Measurements from ENCODE around the gene TRPM1. TPM values are rescaled to one million over a fixed set of nuclear protein-coding genes. Genes with fewer than 3 reads are reported as not detected.

The TRPM1 gene
- total RNA-seq, 1 donor from 2014 or later = not detected

DNA sequence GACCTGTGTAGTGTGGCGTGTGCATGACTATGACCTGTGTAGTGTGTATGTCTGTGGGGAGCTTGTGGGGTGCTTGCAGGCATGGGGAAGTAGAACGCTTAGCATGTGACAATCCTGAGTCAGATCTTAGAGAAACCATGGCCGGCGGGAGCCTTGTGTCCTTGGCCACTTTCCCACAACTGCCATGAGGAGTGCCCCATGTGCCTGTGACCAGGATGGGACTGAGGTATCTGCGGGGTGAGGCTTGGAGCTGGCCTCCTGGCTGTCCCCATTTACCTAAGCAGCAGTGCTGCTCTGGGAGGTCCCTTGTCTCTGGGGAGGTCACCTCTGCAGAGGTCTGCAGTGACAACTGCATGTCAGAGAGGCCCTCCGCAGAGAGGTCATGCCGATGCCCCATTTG is 23.6 kb downstream of the TRPM1 start:
- Mint-ChIP-seq H3K27ac (no peak overlapping the region), H3K4me3 (no peak overlapping the region), H3K27me3 (ENCODE audit: low read depth) (peaks cover 2% of the 10 kb centered on the region), H3K36me3 (no peaks in the 10 kb centered on the region), H3K9me3 (peaks cover 20% of the 10 kb centered on the region), H3K4me1 (peaks cover 5% of the 10 kb centered on the region)
- TF ChIP-seq, protein P1, sequence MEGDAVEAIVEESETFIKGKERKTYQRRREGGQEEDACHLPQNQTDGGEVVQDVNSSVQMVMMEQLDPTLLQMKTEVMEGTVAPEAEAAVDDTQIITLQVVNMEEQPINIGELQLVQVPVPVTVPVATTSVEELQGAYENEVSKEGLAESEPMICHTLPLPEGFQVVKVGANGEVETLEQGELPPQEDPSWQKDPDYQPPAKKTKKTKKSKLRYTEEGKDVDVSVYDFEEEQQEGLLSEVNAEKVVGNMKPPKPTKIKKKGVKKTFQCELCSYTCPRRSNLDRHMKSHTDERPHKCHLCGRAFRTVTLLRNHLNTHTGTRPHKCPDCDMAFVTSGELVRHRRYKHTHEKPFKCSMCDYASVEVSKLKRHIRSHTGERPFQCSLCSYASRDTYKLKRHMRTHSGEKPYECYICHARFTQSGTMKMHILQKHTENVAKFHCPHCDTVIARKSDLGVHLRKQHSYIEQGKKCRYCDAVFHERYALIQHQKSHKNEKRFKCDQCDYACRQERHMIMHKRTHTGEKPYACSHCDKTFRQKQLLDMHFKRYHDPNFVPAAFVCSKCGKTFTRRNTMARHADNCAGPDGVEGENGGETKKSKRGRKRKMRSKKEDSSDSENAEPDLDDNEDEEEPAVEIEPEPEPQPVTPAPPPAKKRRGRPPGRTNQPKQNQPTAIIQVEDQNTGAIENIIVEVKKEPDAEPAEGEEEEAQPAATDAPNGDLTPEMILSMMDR (IDR thresholded peaks at IDR 0.05; ENCODE audit: unreplicated experiment) = no peak
- no peak for DNase-seq (ENCODE audit: low spot score in 2 of 2, unreplicated experiment in 2 of 2)

DNA sequence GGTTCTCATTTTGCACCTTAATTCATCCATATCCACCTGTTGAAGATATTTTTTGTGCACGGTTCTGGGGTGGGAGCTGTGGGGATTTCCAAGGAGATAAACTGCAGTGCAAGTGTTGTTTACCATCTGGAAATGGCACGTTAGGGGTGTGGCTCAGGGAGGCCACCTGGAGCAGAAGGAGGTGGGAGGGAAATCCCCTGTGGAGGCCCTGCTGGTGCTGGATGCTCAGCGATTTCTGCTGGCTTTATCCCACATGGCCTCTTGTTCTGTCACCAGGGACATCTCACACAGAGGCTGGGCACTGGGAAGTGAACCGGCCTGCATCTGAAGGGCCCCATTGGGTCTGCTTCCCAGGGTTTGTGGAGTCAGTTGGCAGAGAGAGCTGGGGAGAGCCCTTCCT is 24.3 kb downstream of the TRPM1 start:
- peaks cover 5% of the 10 kb centered on the region for H3K4me1 Mint-ChIP-seq
- H3K36me3 Mint-ChIP-seq = no peaks in the 10 kb centered on the region
- H3K27ac Mint-ChIP-seq = no peak overlapping the region

DNA sequence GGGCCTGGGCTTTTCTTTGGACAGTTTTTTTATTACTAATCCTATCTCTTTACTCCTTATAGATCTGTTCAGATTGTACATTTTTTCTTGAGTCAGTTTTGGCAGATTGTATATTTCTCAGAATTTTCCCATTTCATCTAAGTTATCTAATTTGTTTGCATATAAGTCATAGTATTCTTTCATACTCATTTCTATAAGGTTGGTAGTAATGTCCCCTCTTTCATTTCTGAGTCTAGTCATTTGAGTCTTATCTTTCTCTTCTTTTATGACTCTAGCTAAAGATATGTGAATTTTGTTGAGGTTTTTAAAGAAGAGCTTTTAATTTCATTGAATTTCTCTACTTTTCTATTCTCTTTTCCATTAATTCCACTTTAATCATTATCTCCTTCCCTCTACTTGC is 27.2 kb downstream of the TRPM1 start:
- TF ChIP-seq, protein P1 (IDR thresholded peaks at IDR 0.05; ENCODE audit: unreplicated experiment) = no peak
- Mint-ChIP-seq H3K4me3 (no peak overlapping the region), H3K27me3 (ENCODE audit: low read depth) (no peaks in the 10 kb centered on the region), H3K4me1 (peaks cover 2% of the 10 kb centered on the region), H3K36me3 (no peaks in the 10 kb centered on the region), H3K27ac (no peak overlapping the region), H3K9me3 (peaks cover 20% of the 10 kb centered on the region)
- DNase-seq (ENCODE audit: low spot score in 2 of 2, unreplicated experiment in 2 of 2) = no peak

More for the DNA sequence above, 24.3 kb downstream of the TRPM1 start:
- Mint-ChIP-seq H3K27me3 (ENCODE audit: low read depth) (peaks cover 2% of the 10 kb centered on the region), H3K9me3 (peaks cover 20% of the 10 kb centered on the region), H3K4me3 (no peak overlapping the region)
- TF ChIP-seq, protein P1 (IDR thresholded peaks at IDR 0.05; ENCODE audit: unreplicated experiment) = no peak
- DNase-seq (ENCODE audit: low spot score in 2 of 2, unreplicated experiment in 2 of 2) = no peak

DNA sequence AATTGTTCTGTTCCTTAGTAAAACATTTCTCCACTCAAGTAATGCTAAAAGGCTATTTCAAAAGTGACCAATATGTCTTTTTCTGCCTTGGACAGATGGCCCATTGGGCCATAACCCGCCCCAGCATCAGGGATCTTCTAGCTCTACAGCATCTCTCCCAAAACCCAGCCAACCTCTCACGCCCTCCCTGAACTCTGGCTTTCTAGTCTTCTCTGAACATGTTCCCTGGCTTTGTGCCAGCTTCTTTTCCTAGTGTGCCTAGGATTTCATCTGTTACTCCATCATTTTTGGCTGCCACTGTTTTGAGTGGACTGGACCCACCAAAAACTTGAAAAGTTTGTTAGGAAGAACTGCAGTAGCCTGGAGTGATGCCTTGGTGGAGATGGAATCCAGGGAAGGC is 30.7 kb downstream of the TRPM1 start:
- Mint-ChIP-seq H3K9me3 (peaks cover 20% of the 10 kb centered on the region), H3K4me3 (no peak overlapping the region)
- no peak for DNase-seq (ENCODE audit: low spot score in 2 of 2, unreplicated experiment in 2 of 2)

DNA sequence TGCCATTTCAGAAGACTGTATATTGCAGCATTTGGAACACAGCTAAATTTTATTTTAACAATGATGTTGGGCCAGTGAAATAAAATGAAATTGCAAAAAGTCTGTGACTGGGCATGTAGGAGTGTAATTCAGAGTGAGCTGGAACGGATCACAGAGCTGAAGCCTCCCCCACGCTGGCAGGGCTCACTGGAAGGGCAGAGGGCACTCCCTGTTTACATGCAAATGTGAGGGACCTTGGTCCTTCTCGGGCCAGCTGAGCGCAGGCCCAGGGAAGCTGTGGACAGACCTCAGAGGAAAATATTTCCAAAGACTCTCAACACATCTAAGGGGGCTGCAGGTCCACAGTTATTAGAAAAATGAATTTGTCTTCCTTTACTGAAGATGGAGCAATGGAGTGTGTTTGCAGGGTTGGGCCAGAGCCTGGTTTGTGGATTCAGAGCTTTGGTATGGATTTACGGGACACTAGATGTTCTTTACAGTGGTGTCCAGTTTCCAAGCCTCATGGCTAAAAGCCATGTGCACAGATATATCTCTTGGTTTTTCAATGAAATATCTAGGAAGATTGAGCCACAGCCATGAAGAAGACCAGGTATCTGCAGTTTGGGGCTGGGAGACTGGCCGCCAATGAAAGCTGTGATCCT is 32.0 kb downstream of the TRPM1 start:
- peaks cover 12% of the 10 kb centered on the region for H3K9me3 Mint-ChIP-seq
- no peaks in the 10 kb centered on the region for H3K4me1 Mint-ChIP-seq
- H3K27me3 Mint-ChIP-seq (ENCODE audit: low read depth) = no peaks in the 10 kb centered on the region
- TF ChIP-seq, protein P1 (IDR thresholded peaks at IDR 0.05; ENCODE audit: unreplicated experiment) = no peak
- no peak overlapping the region for H3K27ac Mint-ChIP-seq
- H3K4me3 Mint-ChIP-seq = no peak overlapping the region
- H3K36me3 Mint-ChIP-seq = no peaks in the 10 kb centered on the region
- DNase-seq (ENCODE audit: low spot score in 2 of 2, unreplicated experiment in 2 of 2) = no peak

More for the DNA sequence above, 30.7 kb downstream of the TRPM1 start:
- no peak overlapping the region for H3K27ac Mint-ChIP-seq
- no peaks in the 10 kb centered on the region for H3K27me3 Mint-ChIP-seq (ENCODE audit: low read depth)
- H3K4me1 Mint-ChIP-seq = no peaks in the 10 kb centered on the region
- no peaks in the 10 kb centered on the region for H3K36me3 Mint-ChIP-seq
- TF ChIP-seq, protein P1 (IDR thresholded peaks at IDR 0.05; ENCODE audit: unreplicated experiment) = no peak
